ENCODE results near the gene MMP24. TPM values are rescaled to one million over a fixed set of nuclear protein-coding genes. Genes with fewer than 3 reads are reported as not detected.

The MMP24 gene
- total RNA-seq, 1 donor from 2014 or later: 1.9 TPM

DNA sequence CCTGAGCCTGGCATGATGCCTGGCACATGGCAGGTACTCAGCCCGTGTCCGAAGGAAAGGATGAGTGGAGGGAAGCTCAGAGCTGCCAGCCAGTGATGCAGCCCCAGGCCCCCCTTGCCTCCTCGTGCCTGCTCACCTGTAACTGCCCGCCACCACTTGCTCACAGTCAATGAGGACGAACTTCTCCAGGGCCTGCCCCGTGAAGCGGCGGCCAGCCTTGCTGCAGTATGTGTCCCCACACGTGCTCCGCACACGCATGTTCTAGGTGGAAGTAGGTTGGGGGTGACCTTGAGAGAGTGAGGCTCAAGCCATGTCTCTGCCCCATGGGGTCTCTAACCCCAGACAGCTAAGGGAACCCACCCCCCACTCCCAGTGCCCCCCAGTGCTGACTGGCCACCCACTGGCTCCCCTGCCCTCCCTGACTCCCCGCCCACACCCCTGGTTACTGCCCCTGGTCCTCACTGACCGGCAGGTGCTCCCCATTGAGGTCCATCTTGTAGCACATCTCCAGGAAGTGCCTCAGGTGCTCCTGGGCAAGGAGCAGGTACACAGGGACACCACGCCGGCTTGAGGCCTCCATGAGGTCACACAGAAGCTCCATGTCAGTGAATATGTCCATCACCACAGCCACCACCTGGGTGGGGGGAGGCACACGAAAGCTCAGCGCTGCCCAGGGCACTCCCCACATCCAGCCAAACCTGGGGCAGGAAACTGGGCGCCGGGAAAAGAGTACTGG lies 62.0 kb downstream of the MMP24 start:
- Histone ChIP-seq H2AFZ (replicated peaks) (no peak overlapping the region), H3K36me3 (no peaks in the 10 kb centered on the region), H3K9ac (no peak overlapping the region), H3K4me3 (no peak overlapping the region), H3K9me3 (ENCODE audit: low read depth) (no peaks in the 10 kb centered on the region), H3K27ac (no peak overlapping the region), H3K4me2 (no peak overlapping the region), H3K79me2 (ENCODE audit: low read depth) (peaks cover 9% of the 10 kb centered on the region), H3K4me1 (peaks cover 3% of the 10 kb centered on the region), H4K20me1 (ENCODE audit: low read depth) (peaks cover 8% of the 10 kb centered on the region), H3K27me3 (no peaks in the 10 kb centered on the region), H3F3A (ENCODE audit: low read depth) (no peaks in the 10 kb centered on the region)
- peaks cover 12% of the 10 kb centered on the region for H3K27me3 Mint-ChIP-seq (ENCODE audit: insufficient read depth, low read depth)
- no peaks in the 10 kb centered on the region for H3K9me3 Mint-ChIP-seq
- H3K36me3 Mint-ChIP-seq: no peaks in the 10 kb centered on the region
- H3K27ac Mint-ChIP-seq: no peak overlapping the region
- no peak overlapping the region for H3K4me3 Mint-ChIP-seq
- DNase-seq (ENCODE audit: low spot score): no peak
- no peak for TF ChIP-seq EZH2 (IDR thresholded peaks at IDR 0.05)
- TF ChIP-seq, protein P1, sequence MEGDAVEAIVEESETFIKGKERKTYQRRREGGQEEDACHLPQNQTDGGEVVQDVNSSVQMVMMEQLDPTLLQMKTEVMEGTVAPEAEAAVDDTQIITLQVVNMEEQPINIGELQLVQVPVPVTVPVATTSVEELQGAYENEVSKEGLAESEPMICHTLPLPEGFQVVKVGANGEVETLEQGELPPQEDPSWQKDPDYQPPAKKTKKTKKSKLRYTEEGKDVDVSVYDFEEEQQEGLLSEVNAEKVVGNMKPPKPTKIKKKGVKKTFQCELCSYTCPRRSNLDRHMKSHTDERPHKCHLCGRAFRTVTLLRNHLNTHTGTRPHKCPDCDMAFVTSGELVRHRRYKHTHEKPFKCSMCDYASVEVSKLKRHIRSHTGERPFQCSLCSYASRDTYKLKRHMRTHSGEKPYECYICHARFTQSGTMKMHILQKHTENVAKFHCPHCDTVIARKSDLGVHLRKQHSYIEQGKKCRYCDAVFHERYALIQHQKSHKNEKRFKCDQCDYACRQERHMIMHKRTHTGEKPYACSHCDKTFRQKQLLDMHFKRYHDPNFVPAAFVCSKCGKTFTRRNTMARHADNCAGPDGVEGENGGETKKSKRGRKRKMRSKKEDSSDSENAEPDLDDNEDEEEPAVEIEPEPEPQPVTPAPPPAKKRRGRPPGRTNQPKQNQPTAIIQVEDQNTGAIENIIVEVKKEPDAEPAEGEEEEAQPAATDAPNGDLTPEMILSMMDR (IDR thresholded peaks at IDR 0.05): no peak
- no peak for TF ChIP-seq EZH2phosphoT487 (IDR thresholded peaks at IDR 0.05)
- H3K4me1 Mint-ChIP-seq: peaks cover 18% of the 10 kb centered on the region

- Histone ChIP-seq H3K4me1 (no peaks in the 10 kb centered on the region), H3K27me3 (no peaks in the 10 kb centered on the region), H2AFZ (replicated peaks) (no peak overlapping the region), H3K4me2 (no peak overlapping the region), H3K79me2 (ENCODE audit: low read depth) (no peaks in the 10 kb centered on the region), H3K4me3 (no peak overlapping the region), H3K9ac (no peak overlapping the region), H3F3A (ENCODE audit: low read depth) (no peaks in the 10 kb centered on the region), H4K20me1 (ENCODE audit: low read depth) (no peaks in the 10 kb centered on the region), H3K36me3 (no peaks in the 10 kb centered on the region), H3K9me3 (ENCODE audit: low read depth) (no peaks in the 10 kb centered on the region), H3K27ac (no peak overlapping the region)
- no peak for DNase-seq (ENCODE audit: low spot score)
- H3K9me3 Mint-ChIP-seq: no peaks in the 10 kb centered on the region
- H3K36me3 Mint-ChIP-seq: no peaks in the 10 kb centered on the region
- no peak for TF ChIP-seq EZH2 (IDR thresholded peaks at IDR 0.05)
- no peak for TF ChIP-seq EZH2phosphoT487 (IDR thresholded peaks at IDR 0.05)
- TF ChIP-seq, protein P1 (IDR thresholded peaks at IDR 0.05): no peak
- H3K27me3 Mint-ChIP-seq (ENCODE audit: insufficient read depth, low read depth): peaks cover 9% of the 10 kb centered on the region
- H3K27ac Mint-ChIP-seq: no peak overlapping the region
- H3K4me3 Mint-ChIP-seq: no peak overlapping the region
- H3K4me1 Mint-ChIP-seq: peaks cover 7% of the 10 kb centered on the region
Measured at GRCh38 chr20:35290186-35290886, 63.8 kb downstream of the MMP24 start.

DNA sequence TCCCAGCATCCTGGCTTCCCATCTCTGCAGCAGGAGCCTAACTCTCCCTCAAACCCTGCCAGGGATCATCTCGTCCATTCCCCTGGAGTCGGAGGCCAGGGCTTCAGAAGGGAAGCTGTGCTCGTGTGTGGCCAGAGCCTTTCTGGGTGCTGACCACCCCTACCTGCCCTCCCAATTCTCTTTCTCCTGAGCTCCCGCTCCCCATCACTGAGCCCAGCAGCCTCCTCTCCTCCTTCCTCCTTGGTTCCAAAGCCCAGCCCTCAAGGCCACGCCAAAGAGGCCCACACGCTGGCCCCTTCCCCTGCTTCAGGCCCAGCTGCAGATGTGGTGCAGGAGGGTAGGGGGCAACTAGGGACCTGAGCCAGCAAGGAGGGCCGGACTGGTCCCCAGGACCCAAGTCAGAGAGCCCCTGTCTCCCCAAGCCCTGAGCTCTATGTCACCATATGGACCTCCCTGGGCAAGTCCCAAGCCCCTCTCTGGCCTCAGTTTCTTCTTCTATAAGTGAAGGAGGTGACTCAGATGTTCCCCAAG lies 64.5 kb downstream of the MMP24 start:
- no peak overlapping the region for H3K9ac ChIP-seq
- Mint-ChIP-seq H3K27ac (no peak overlapping the region), H3K27me3 (ENCODE audit: insufficient read depth, low read depth) (peaks cover 12% of the 10 kb centered on the region), H3K4me1 (peaks cover 2% of the 10 kb centered on the region), H3K4me3 (no peak overlapping the region), H3K9me3 (no peaks in the 10 kb centered on the region), H3K36me3 (no peaks in the 10 kb centered on the region)
- H3K4me1 ChIP-seq: no peaks in the 10 kb centered on the region
- H3K4me2 ChIP-seq: no peak overlapping the region
- no peaks in the 10 kb centered on the region for H3K79me2 ChIP-seq (ENCODE audit: low read depth)
- TF ChIP-seq EZH2phosphoT487 (IDR thresholded peaks at IDR 0.05): no peak
- TF ChIP-seq, protein P1 (IDR thresholded peaks at IDR 0.05): no peak
- no peak for TF ChIP-seq EZH2 (IDR thresholded peaks at IDR 0.05)
- no peaks in the 10 kb centered on the region for H3F3A ChIP-seq (ENCODE audit: low read depth)
- no peak overlapping the region for H3K27ac ChIP-seq
- no peaks in the 10 kb centered on the region for H3K36me3 ChIP-seq
- no peak overlapping the region for H2AFZ ChIP-seq (replicated peaks)
- no peak overlapping the region for H3K4me3 ChIP-seq
- no peaks in the 10 kb centered on the region for H3K27me3 ChIP-seq
- no peaks in the 10 kb centered on the region for H4K20me1 ChIP-seq (ENCODE audit: low read depth)
- H3K9me3 ChIP-seq (ENCODE audit: low read depth): no peaks in the 10 kb centered on the region
- DNase-seq (ENCODE audit: low spot score): no peak

Data from neural progenitor cell (in vitro differentiated cells).